Measurements from ENCODE around the gene HLA-DQA1.
A peak's percentile ranks its signal among the peaks of the same experiment; 100 is the strongest.

HLA-DQA1 gene

GRCh38 chr6:32609731-32610640, 27.2 kb upstream of the HLA-DQA1 start:
- Histone ChIP-seq H3K27ac (peak overlapping the region in 1 of 2 donors; percentile 37), H3K4me3 (peak overlapping the region; percentile 38)
- peak; percentile 70 for DNase-seq (ENCODE audit: low spot score)
- no peak for TF ChIP-seq CTCF (IDR thresholded peaks at IDR 0.05)

DNA sequence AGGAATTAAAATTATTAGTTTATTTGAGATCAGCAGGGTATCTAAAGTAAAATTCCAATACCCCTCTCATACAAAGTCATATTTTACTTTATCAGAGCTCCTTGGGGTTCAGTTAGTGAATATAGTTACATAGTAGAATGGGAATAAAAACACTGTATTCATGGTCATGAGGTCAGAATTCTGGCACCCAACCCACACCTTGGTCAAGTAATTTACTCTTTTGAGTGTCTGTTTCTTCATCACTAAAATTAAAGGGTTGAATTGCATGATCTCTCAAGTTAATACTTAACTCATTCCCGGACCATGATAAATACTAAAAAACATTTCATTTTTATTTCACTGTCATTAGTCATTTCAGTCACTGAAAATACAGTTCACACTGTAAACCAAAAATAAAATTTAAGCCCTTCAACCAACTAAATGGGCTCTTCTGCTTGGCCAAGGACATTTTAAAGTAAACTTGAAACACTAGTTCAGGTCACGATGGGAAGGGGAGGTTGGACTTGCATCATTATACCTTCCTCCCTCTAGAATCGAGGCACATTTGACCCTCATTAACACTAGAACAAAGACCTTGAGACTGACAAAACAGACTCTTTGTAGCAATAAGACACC, 26.4 kb upstream of the HLA-DQA1 start:
- no peak overlapping the region for H3K4me3 ChIP-seq
- no peak for TF ChIP-seq CTCF (IDR thresholded peaks at IDR 0.05)
- no peak for DNase-seq (ENCODE audit: low spot score)
- no peak overlapping the region for H3K27ac ChIP-seq

- no peak for TF ChIP-seq CTCF (IDR thresholded peaks at IDR 0.05)
- H3K4me3 ChIP-seq: no peak overlapping the region
- DNase-seq (ENCODE audit: low spot score): no peak
- no peak overlapping the region for H3K27ac ChIP-seq
Measured at GRCh38 chr6:32613475-32613874, 23.7 kb upstream of the HLA-DQA1 start.

DNA sequence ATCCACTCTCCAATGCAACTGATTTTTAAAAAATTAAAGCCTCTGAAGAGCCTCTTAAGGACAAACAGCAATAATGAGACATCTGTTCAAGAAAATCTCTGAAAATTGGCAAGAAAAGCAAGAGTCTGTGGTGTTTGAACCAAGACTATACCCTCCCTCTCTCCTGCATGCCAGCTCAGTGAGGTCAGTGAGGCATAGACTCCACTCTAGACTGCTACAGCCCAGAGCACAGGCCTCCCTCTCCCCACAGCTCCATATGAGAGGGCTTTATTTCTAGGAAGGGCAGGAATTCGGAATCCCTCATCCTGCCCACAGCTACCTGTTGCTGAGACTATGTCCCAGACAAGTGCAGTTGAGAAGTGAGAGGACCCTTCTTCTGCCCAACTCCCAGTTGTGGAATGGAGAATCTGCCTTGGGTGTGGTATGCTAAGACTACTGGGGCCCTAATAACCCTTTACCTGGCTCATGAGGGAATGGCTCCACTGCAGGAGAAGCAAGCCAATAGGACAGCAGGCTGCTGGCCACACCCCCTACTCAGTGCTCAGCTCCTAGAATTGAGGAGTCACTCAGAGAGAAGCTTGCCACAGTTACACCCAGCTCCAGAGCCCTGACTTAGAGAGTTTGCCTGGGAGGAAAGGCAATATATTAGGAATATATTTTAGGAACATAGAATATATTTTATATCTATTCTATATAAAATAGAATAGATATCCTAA, 22.7 kb upstream of the HLA-DQA1 start:
- TF ChIP-seq CTCF (IDR thresholded peaks at IDR 0.05): no peak
- no peak for DNase-seq (ENCODE audit: low spot score)
- Histone ChIP-seq H3K4me3 (no peak overlapping the region), H3K27ac (no peak overlapping the region)

DNA sequence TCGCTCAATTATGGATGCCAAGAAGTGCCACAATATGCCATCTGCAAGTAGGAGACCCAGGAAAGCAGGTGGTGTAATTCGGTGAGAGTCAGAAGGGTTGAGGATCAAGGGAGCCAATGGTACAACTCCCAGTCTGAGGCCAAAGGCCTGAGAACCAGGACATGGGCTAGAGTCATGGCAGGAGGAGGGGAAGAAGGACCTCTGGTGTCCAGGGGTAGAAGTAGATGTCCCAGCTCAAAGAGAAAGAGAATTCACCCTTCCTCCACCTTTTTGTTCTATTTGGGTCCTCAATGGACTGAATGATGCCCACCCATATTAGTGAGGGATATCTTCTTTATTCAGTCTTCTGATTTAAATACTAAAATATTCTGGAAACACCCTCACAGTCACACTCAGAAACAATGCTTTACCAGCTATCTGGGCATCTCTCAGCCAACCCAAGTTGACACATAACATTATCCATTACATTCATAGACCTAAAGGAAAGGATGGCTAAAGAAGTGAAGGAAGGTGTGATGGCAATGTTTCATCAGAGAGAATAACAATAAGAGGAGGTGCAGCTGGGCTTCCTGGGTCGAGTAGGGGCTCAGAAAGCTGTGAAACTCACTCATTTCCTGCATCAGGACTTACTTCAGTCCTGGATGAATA, 21.2 kb upstream of the HLA-DQA1 start:
- no peak for TF ChIP-seq CTCF (IDR thresholded peaks at IDR 0.05)

DNA sequence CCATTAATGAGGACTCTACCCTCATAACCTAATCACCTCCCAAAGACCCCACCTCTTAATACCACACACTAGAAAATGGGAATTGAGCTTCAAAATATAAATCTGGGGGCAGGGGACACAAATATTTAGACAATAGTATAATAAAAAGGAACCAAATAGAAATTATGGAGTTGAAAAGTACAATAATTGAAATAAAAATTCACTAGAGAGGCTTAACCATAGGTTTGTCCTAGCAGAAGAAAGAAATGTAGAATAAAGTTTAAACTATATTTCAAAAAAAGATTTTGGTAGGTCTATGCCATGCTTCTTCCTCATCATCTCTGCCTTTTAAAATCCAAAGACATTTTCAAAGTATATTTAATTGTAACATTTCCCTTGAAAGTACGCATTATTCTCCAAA, 19.5 kb upstream of the HLA-DQA1 start:
- no peak for TF ChIP-seq CTCF (IDR thresholded peaks at IDR 0.05)
- no peak for DNase-seq (ENCODE audit: low spot score)
- Histone ChIP-seq H3K27ac (no peak overlapping the region), H3K4me3 (no peak overlapping the region)

More for the DNA sequence above, 21.2 kb upstream of the HLA-DQA1 start:
- no peak overlapping the region for H3K4me3 ChIP-seq
- DNase-seq (ENCODE audit: low spot score): no peak
- H3K27ac ChIP-seq: no peak overlapping the region

All from coronary artery (tissue), 2 donors.